Ascending aorta (tissue), 2 donors: Measurements from ENCODE around the gene DYNLL1. TPM values are rescaled to one million over a fixed set of nuclear protein-coding genes. Genes with fewer than 3 reads are reported as not detected.

ENCODE experiments used
- DNase-seq, 2 donors: peaks; one replicate each; pipeline ENCODE4 v3.0.0-alpha.2; 2019; ENCODE audit warnings: low spot score in 2 of 2
- H3K27ac ChIP-seq, 2 donors: fragments of 200-600 bp; sonication (generic); one replicate each; pipeline ENCODE4 v1.5.1; 2016 to 2017; ENCODE audit warnings: mild to moderate bottlenecking in 1 of 2
- H3K27me3 ChIP-seq: fragments of 200-600 bp; sonication (generic); one replicate; pipeline ENCODE4 v1.5.1; 2017
- H3K36me3 ChIP-seq, 2 donors: fragments of 200-600 bp; sonication (generic); one replicate each; pipeline ENCODE4 v1.5.1; 2016
- H3K4me1 ChIP-seq, 2 donors: fragments of 200-600 bp; sonication (generic); one replicate each; pipeline ENCODE4 v1.5.1; 2016 to 2017; ENCODE audit warnings: mild to moderate bottlenecking in 1 of 2
- H3K4me3 ChIP-seq, 2 donors: fragments of 200-600 bp; sonication (generic); one replicate each; pipeline ENCODE4 v1.5.1; 2016 to 2017; ENCODE audit warnings: mild to moderate bottlenecking in 1 of 2
- H3K9me3 ChIP-seq, 2 donors: fragments of 200-600 bp; sonication (generic); one replicate each; pipeline ENCODE4 v1.5.1; 2016
- intact Hi-C: fragments of 100-400 bp; cut with DNase I; formaldehyde crosslinking; loops from one replicate; pipeline ENCODE4 v1.15.1; 2023
- total RNA-seq: library from RNA; depleted of rRNA; stranded (reverse); fragments of >200 nt; gene quantifications from one replicate; pipeline ENCODE4 v1.1.0, GENCODE V29; 2016
- TF ChIP-seq, protein P1 (sequence below), 3 experiments: fragments of 200-600 bp in 2 of 3; fragments of 450-650 bp in 1 of 3; sonication (generic) in 2 of 3; IDR thresholded peaks; one replicate each; pipeline ENCODE4 v1.5.1; 2016 to 2019; ENCODE audit warnings: antibody characterized with exemption in 3 of 3, mild to moderate bottlenecking in 1 of 3, moderate library complexity in 1 of 3

DYNLL1 gene
- total RNA-seq, 1 donor from 2014 or later: 216 TPM

DNA sequence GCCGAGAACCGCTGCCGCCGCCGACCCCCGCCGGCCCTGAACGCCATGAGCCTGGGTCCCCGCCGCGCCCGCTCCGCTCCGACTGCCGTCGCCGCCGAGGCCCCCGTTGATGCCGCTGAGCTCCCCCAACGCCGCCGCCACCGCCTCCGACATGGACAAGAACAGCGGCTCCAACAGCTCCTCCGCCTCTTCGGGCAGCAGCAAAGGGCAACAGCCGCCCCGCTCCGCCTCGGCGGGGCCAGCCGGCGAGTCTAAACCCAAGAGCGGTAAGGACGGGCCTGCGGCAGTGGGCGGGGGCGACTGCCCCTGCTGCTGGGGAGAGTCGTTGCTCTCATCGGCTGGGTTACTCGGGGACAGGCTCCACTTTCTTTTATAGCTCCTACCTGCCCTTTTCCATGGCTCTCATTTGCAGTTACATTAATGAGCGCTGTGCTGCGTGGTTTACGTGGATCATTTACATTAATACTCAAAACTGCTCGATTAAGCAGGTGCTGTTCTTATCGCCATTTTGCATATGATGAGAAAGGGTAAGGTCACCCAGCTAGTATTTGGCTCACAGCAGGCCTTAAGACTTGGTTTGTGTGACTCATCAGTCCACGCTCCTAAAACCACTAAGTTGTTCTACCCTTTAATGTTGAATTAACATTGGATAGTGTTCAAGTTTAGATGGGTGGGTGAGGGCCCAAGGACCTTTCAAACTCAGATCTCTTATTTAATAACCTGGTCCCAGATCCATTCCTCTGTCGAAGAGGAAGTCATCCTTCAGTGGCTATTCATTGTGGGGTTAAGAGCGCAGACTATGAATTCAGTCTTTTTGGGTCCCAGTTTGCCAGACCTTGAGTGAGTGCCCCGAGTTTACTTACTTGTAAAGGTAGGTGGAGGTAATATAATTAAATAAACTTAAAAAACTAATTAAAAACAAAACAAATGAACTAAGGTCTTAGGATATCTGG lies 39.1 kb downstream of the DYNLL1 start:
- peak overlapping the region; percentile 93 to 96 for H3K27ac ChIP-seq
- TF ChIP-seq, protein P1, sequence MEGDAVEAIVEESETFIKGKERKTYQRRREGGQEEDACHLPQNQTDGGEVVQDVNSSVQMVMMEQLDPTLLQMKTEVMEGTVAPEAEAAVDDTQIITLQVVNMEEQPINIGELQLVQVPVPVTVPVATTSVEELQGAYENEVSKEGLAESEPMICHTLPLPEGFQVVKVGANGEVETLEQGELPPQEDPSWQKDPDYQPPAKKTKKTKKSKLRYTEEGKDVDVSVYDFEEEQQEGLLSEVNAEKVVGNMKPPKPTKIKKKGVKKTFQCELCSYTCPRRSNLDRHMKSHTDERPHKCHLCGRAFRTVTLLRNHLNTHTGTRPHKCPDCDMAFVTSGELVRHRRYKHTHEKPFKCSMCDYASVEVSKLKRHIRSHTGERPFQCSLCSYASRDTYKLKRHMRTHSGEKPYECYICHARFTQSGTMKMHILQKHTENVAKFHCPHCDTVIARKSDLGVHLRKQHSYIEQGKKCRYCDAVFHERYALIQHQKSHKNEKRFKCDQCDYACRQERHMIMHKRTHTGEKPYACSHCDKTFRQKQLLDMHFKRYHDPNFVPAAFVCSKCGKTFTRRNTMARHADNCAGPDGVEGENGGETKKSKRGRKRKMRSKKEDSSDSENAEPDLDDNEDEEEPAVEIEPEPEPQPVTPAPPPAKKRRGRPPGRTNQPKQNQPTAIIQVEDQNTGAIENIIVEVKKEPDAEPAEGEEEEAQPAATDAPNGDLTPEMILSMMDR (IDR thresholded peaks at IDR 0.05): no peak
- DNase-seq: no peak
- no peaks in the 10 kb centered on the region for H3K27me3 ChIP-seq
- H3K4me1 ChIP-seq: peaks cover 19 to 42% of the 10 kb centered on the region in 2 donors
- peak overlapping the region; percentile 88 to 96 for H3K4me3 ChIP-seq
- intact Hi-C loops: loop anchor here (2.0 to 5.0 kb wide), 2 partner anchors 46 to 88 kb away; partner anchors contain the start of genes GATC, POP5 and TRIAP1
- H3K9me3 ChIP-seq: no peaks in the 10 kb centered on the region
- no peaks in the 10 kb centered on the region for H3K36me3 ChIP-seq

DNA sequence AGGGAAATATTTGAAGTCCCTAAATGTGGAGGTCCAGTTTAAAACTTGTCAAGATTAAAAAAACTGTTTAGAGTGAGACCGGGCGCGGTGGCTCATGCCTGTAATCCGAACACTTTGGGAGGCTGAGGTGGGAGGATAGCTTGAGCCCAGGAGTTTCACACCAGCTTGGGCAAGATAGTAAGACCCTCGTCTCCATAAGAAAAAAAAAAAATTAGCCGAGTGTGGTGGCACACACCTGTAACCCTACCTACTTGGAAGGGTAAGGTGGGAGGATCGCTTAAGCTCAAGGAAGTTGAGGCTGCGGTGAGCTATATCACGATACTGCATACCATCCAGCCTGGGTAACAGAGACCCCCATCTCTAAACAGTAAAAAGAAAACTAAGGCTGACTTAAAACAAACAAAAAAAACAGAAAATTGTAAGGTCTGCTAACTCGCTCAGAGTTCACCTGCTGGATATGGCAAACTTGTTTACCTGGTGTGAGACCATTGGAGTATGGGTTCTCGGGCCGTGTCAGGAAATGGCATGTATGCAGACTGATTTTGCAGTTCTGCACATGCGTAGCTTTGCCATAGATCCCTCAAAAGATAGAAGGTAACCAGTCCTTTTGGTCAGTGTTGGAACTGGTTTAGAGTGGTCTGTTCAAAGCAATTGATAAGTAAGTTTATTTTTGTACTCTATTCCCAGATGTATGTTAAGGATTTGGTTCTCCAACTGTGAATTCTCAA lies 40.3 kb downstream of the DYNLL1 start:
- Histone ChIP-seq H3K36me3 (no peaks in the 10 kb centered on the region), H3K4me1 (peaks cover 19 to 46% of the 10 kb centered on the region in 2 donors), H3K27me3 (no peaks in the 10 kb centered on the region), H3K9me3 (no peaks in the 10 kb centered on the region), H3K27ac (peak overlapping the region; percentile 73 to 96), H3K4me3 (peak overlapping the region; percentile 88 to 96)
- TF ChIP-seq, protein P1 (IDR thresholded peaks at IDR 0.05): no peak
- intact Hi-C loops: no loop called here
- no peak for DNase-seq

DNA sequence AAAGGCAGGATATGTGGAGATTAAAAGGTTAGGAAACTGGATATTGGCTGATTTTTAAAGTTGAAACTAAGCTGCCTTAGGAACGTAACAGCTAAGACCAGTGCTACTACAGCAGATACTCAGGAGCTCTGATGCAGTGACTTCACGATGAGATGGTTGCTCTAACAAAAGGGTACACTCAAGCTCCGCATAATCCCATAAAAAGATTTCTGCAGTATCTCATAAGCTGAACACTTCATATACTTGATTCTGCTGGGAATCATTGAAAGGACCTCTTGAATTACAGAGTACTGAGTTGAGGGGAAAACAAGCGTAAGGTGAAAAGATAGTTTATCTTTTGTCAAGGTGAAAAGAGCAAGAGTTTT lies 41.9 kb downstream of the DYNLL1 start:
- Histone ChIP-seq H3K27ac (peak overlapping the region; percentile 73 to 96), H3K27me3 (no peaks in the 10 kb centered on the region), H3K4me3 (peak overlapping the region; percentile 42 to 96), H3K9me3 (no peaks in the 10 kb centered on the region), H3K36me3 (peaks cover 0 to under 1% of the 10 kb centered on the region in 2 donors), H3K4me1 (peaks cover 19 to 59% of the 10 kb centered on the region in 2 donors)
- no peak for DNase-seq
- intact Hi-C loops: no loop called here
- TF ChIP-seq, protein P1 (IDR thresholded peaks at IDR 0.05): no peak

DNA sequence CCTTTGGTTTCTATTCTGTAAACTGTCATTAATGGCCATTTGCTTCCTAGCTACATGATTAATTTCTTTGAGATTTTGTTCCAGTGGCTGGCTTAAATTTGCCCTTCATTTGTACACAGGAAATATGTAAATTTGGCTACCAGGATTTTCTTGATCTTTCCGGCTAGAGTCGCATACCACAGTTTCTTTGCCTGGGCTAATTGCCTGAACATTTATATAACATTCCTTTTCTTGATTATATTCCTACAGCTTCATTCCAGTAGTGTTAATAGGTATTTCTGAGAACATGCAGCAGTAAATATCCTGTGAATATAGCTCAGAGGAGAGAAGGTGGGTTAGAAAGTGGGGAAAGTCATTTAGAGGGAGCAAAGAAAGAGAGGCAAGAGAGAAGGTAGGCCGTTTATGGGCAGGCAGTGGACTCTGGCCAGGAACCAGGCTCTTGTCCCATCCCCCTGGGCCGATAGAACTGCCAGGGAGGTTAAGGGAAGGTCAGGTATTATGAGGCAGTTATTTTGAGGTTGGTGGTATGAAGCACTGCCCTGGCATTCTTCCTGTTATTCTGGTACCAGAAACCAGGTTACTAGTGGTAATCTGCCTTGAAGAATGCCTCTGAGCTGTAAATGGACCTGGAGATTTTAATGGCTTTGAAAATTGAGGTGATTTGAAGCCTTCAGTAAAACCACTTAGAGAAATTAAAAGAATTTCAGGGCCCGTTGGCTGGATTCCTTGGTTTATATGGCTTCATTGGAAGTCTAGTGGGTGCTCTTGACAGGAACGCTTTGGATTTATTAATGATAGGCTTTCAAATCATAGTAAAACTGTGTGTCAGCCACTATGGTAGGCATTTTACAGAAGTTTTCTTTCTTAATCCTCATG lies 42.6 kb downstream of the DYNLL1 start:
- DNase-seq: peak in 1 of 2 donors; percentile 75

More for the DNA sequence above, 42.6 kb downstream of the DYNLL1 start:
- intact Hi-C loops: no loop called here
- Histone ChIP-seq H3K4me3 (peak overlapping the region; percentile 42 to 96), H3K27me3 (no peaks in the 10 kb centered on the region), H3K9me3 (no peaks in the 10 kb centered on the region), H3K36me3 (peaks cover 0 to 3% of the 10 kb centered on the region in 2 donors), H3K27ac (peak overlapping the region; percentile 73 to 96), H3K4me1 (peaks cover 19 to 64% of the 10 kb centered on the region in 2 donors)
- TF ChIP-seq, protein P1 (IDR thresholded peaks at IDR 0.05): no peak
